Smooth muscle cell of bladder (primary cell): ENCODE data around the gene FANCI. TPM values are rescaled to one million over a fixed set of nuclear protein-coding genes. Genes with fewer than 3 reads are reported as not detected.

Experiments
- total RNA-seq: library from RNA; depleted of rRNA; stranded (reverse); fragments of >200 nt; gene quantifications from 2 replicates; pipeline ENCODE4 v1.2.3, GENCODE V29; 2014

Gene FANCI
- 5.2 and 8.7 TPM in 2 replicates for total RNA-seq

GRCh38 chr15:89243691-89244573 is at the start of gene FANCI:
TSS of gene FANCI (plus strand) at chr15:89243979. CDS start at chr15:89247648, 3,669 bp downstream.

GRCh38 chr15:89221543-89221942 is 22.2 kb upstream of the FANCI start, which contains the start of gene RLBP1:
TSS of gene RLBP1 (minus strand) at chr15:89221579. CDS start at chr15:89218975, 2,604 bp downstream.

GRCh38 chr15:89334510-89335297 is 90.9 kb downstream of the FANCI start, which contains the start of gene POLG:
TSS of gene POLG (minus strand) at chr15:89334824. CDS start at chr15:89333754, 1,070 bp downstream.

Other genes with a start within 250 kb of the FANCI start
- gene ABHD2, start 155.5 kb upstream of the FANCI start, total RNA-seq: 26.7 and 35.7 TPM in 2 replicates
- not detected in 2 replicates for gene RLBP1, start 22.4 kb upstream of the FANCI start, total RNA-seq
- gene POLG, start 90.8 kb downstream of the FANCI start, total RNA-seq: 43.0 and 53.6 TPM in 2 replicates